Sigmoid colon (tissue), 4 donors: ENCODE measurements around the gene BLM.

ENCODE experiments used
- POLR2A ChIP-seq, 2 donors: fragments of 450-650 bp; IDR thresholded peaks; one replicate each; pipeline ENCODE4 v1.6.1; 2016; ENCODE audit warnings: antibody characterized with exemption in 2 of 2, mild to moderate bottlenecking in 2 of 2, moderate library complexity in 2 of 2
- POLR2AphosphoS5 ChIP-seq, 4 donors: sonication (generic); formaldehyde crosslinking; IDR thresholded peaks; one replicate each; pipeline ENCODE4 v1.6.1; 2017; ENCODE audit warnings: antibody characterized with exemption in 4 of 4

DNA sequence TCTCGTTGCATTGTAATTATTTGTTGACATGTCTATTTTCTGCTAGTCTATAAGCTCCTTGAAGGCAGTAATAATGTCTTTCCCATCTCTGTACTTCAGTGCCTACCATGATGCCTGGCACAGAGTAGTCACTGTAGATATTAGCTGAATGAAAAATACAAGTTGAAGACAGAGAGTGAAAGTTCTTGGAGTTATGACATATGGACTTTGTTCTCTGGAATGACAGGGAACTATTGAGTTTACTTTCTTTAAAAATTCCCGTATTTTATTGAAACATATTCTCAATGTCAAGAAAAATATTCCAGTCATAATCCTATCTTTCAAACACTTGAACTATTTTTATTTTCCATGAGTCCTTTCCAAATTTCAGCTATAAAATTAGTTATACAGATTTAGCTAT is 3.0 kb downstream of the BLM start:
- no peak for TF ChIP-seq POLR2A (IDR thresholded peaks at IDR 0.05)
- no peak for TF ChIP-seq POLR2AphosphoS5 (IDR thresholded peaks at IDR 0.05)
